H1 (cell line): ENCODE results near the gene TMPRSS2. TPM values are rescaled to one million over a fixed set of nuclear protein-coding genes. Genes with fewer than 3 reads are reported as not detected.
A peak's percentile ranks its signal among the peaks of the same experiment; 100 is the strongest.

ENCODE experiments used
- CTCF ChIA-PET: fragments of 300-600 bp; sonication (Branson Sonifier 250); formaldehyde crosslinking; loops from one replicate; lab custom pipeline; 2021; ENCODE audit not compliant: partially characterized antibody; lab: Charles Lee
- POLR2A ChIA-PET: fragments of 300-600 bp; sonication (Branson Sonifier 250); formaldehyde crosslinking; loops from one replicate; lab custom pipeline; 2021; ENCODE audit warnings: inconsistent platforms; ENCODE audit not compliant: partially characterized antibody; lab: Charles Lee
- DNase-seq, 2 experiments: peaks; one replicate each; pipeline versions ENCODE4 v3.0.0 to v3.0.0-alpha.2; 2010 to 2022; ENCODE audit warnings: low spot score in 2 of 2, low read depth in 1 of 2, mixed read lengths in 1 of 2
- FAIRE-seq: peaks from 2 replicates; lab custom pipeline; 2011; peaks lifted over from hg19 to GRCh38; lab: Jason Lieb, UNC
- H2AFZ ChIP-seq: 2 replicates; pipeline ENCODE4 v1.8.1; 2012; ENCODE audit warnings: low read length, inconsistent platforms
- H2AK5ac ChIP-seq: 2 replicates; pipeline ENCODE4 v1.6.1; 2013; ENCODE audit warnings: low read depth, low read length
- H2BK120ac ChIP-seq: replicated peaks from 2 replicates; pipeline ENCODE3; 2013; ENCODE audit warnings: low read depth, low read length, inconsistent platforms
- H2BK12ac ChIP-seq: 2 replicates; pipeline ENCODE4 v1.6.1; 2013; ENCODE audit warnings: low read depth, low read length
- H2BK15ac ChIP-seq: 2 replicates; pipeline ENCODE4 v1.6.1; 2013; ENCODE audit warnings: low read length
- H2BK20ac ChIP-seq: 2 replicates; pipeline ENCODE4 v1.6.1; 2013; ENCODE audit warnings: low read length
- H2BK5ac ChIP-seq: 2 replicates; pipeline ENCODE4 v1.6.1; 2013; ENCODE audit warnings: low read depth, low read length
- H3K14ac ChIP-seq: 2 replicates; pipeline ENCODE4 v1.6.1; 2013; ENCODE audit warnings: inconsistent platforms; ENCODE audit not compliant: insufficient read length
- H3K18ac ChIP-seq: 2 replicates; pipeline ENCODE4 v1.6.1; 2013; ENCODE audit warnings: low read length; ENCODE audit errors: extremely low read depth
- H3K23ac ChIP-seq: 2 replicates; pipeline ENCODE4 v1.6.1; 2013; ENCODE audit warnings: inconsistent platforms; ENCODE audit not compliant: insufficient read length
- H3K23me2 ChIP-seq: 2 replicates; pipeline ENCODE4 v1.6.1; 2013; ENCODE audit warnings: low read depth, low read length
- H3K27ac ChIP-seq: 2 replicates; pipeline ENCODE4 v1.6.1; 2011; ENCODE audit warnings: low read depth, low read length, inconsistent platforms
- H3K27me3 ChIP-seq, 4 experiments: replicated peaks in 1 of 4; 1 replicate in 1 of 4; 2 replicates in 3 of 4; pipeline versions ENCODE4 v1.6.1 to v1.8.1; 2011 to 2013; ENCODE audit warnings: low read length in 3 of 4, mild to moderate bottlenecking in 3 of 4, inconsistent platforms in 2 of 4, mixed read lengths in 2 of 4, moderate library complexity in 1 of 4; ENCODE audit not compliant: control insufficient read depth in 3 of 4, insufficient read depth in 3 of 4; ENCODE audit errors: extremely low read depth in 1 of 4
- H3K36me3 ChIP-seq, 4 experiments: 2 replicates each; pipeline versions ENCODE4 v1.6.1 to v1.8.1; 2011 to 2013; ENCODE audit warnings: mild to moderate bottlenecking in 4 of 4, low read length in 3 of 4, moderate library complexity in 2 of 4, control low read depth in 1 of 4, inconsistent platforms in 1 of 4; ENCODE audit not compliant: insufficient read depth in 4 of 4, control insufficient read depth in 2 of 4
- H3K4ac ChIP-seq: replicated peaks from 2 replicates; pipeline ENCODE3; 2013; ENCODE audit warnings: low read length, low read depth, mixed read lengths, inconsistent platforms; ENCODE audit not compliant: insufficient read length
- H3K4me1 ChIP-seq, 4 experiments: replicated peaks in 1 of 4; 1 replicate in 1 of 4; 2 replicates in 3 of 4; pipeline versions ENCODE4 v1.6.1 to v1.8.1; 2011 to 2013; ENCODE audit warnings: low read length in 3 of 4, inconsistent platforms in 2 of 4, mixed read lengths in 1 of 4; ENCODE audit not compliant: insufficient read depth in 4 of 4, control insufficient read depth in 3 of 4
- H3K4me2 ChIP-seq, 2 experiments: 2 replicates each; pipeline versions ENCODE4 v1.6.1 to v1.8.1; 2011 to 2013; ENCODE audit warnings: low read depth in 2 of 2, low read length in 2 of 2, control low read depth in 1 of 2, inconsistent platforms in 1 of 2, mild to moderate bottlenecking in 1 of 2; ENCODE audit not compliant: insufficient read depth in 1 of 2
- H3K4me3 ChIP-seq, 4 experiments: fragments of 200-600, 300-600 bp in 1 of 4; sonication (generic), shearing (Covaris generic), sonication (Bioruptor Twin) in 1 of 4; 2 replicates each; pipeline versions ENCODE4 v1.5.1 to v1.8.1; 2011 to 2016; ENCODE audit warnings: low read length in 4 of 4, low read depth in 3 of 4, control low read depth in 2 of 4, inconsistent platforms in 2 of 4, mild to moderate bottlenecking in 2 of 4, mixed read lengths in 1 of 4, moderate library complexity in 1 of 4; ENCODE audit not compliant: insufficient read depth in 2 of 4; ENCODE audit errors: extremely low read depth in 1 of 4
- H3K56ac ChIP-seq: replicated peaks from 2 replicates; pipeline ENCODE3; 2013; ENCODE audit warnings: low read depth, mild to moderate bottlenecking, mixed read lengths, low read length, inconsistent platforms; ENCODE audit not compliant: insufficient read length
- H3K79me1 ChIP-seq: 2 replicates; pipeline ENCODE4 v1.6.1; 2013; ENCODE audit warnings: low read depth, low read length, control low read depth
- H3K79me2 ChIP-seq, 2 experiments: 2 replicates each; pipeline versions ENCODE4 v1.6.1 to v1.8.1; 2012 to 2013; ENCODE audit warnings: low read length in 2 of 2, mild to moderate bottlenecking in 2 of 2, inconsistent platforms in 1 of 2; ENCODE audit not compliant: insufficient read depth in 2 of 2, control insufficient read depth in 1 of 2
- H3K9ac ChIP-seq, 4 experiments: replicated peaks in 1 of 4; 1 replicate in 1 of 4; 2 replicates in 3 of 4; pipeline versions ENCODE4 v1.6.1 to v1.8.1; 2011 to 2013; ENCODE audit warnings: low read depth in 3 of 4, low read length in 3 of 4, control low read depth in 2 of 4, mild to moderate bottlenecking in 2 of 4, moderate library complexity in 2 of 4, inconsistent platforms in 1 of 4; ENCODE audit errors: extremely low read depth in 1 of 4
- H3K9me3 ChIP-seq, 2 experiments: 2 replicates each; pipeline versions ENCODE4 v1.6.1 to v1.8.1; 2012 to 2013; ENCODE audit warnings: mild to moderate bottlenecking in 2 of 2, moderate library complexity in 2 of 2, control low read depth in 1 of 2, inconsistent platforms in 1 of 2, low read depth in 1 of 2, low read length in 1 of 2, mixed read lengths in 1 of 2; ENCODE audit not compliant: insufficient read depth in 2 of 2
- H4K20me1 ChIP-seq, 2 experiments: replicated peaks in 1 of 2; 2 replicates each; pipeline versions ENCODE3 to v1.8.1; 2011 to 2013; ENCODE audit warnings: inconsistent platforms in 2 of 2, low read length in 2 of 2, mild to moderate bottlenecking in 1 of 2; ENCODE audit not compliant: insufficient read depth in 2 of 2, control insufficient read depth in 1 of 2
- H4K5ac ChIP-seq: 2 replicates; pipeline ENCODE4 v1.6.1; 2013; ENCODE audit warnings: low read length, low read depth, mixed read lengths, inconsistent platforms; ENCODE audit not compliant: insufficient read length
- H4K8ac ChIP-seq: 2 replicates; pipeline ENCODE4 v1.8.0; 2013; ENCODE audit warnings: mild to moderate bottlenecking, moderate library complexity, low read length, inconsistent platforms; ENCODE audit not compliant: insufficient read depth; ENCODE audit errors: extremely low read depth
- H4K91ac ChIP-seq: replicated peaks from 2 replicates; pipeline ENCODE3; 2013; ENCODE audit warnings: low read length, mixed read lengths, inconsistent platforms; ENCODE audit not compliant: insufficient read length
- GABPA ChIP-seq: IDR thresholded peaks from 2 replicates; pipeline ENCODE4 v1.6.1; 2011; ENCODE audit warnings: mild to moderate bottlenecking, low read length, moderate library complexity, borderline replicate concordance; ENCODE audit not compliant: insufficient read depth
- WGBS, 2 experiments: shearing (Covaris generic) in 1 of 2; methylation state at CpG; one replicate each; pipeline versions ENCODE4 v1.1.6 to v1.1.7; 2013 to 2015; ENCODE audit warnings: low lambda C conversion rate in 2 of 2, mixed read lengths in 2 of 2, inconsistent platforms in 1 of 2, low coverage in 1 of 2, missing lambda C conversion rate in 1 of 2; ENCODE audit not compliant: insufficient replicate concordance in 2 of 2, insufficient coverage in 1 of 2, insufficient read length in 1 of 2; ENCODE audit errors: extremely low coverage in 1 of 2, missing lambda C conversion rate in 1 of 2; 5-methylcytosine and 5-hydroxymethylcytosine counted together
- polyA plus RNA-seq, 7 experiments: library from polyadenylated mRNA; depleted of rRNA in 3 of 7; stranded (reverse) in 5 of 7; unstranded in 2 of 7; fragments of >200 nt in 5 of 7; fragments of 200-250 nt in 2 of 7; gene quantifications; 1 replicate in 5 of 7; 2 replicates in 1 of 7; 4 replicates in 1 of 7; pipeline versions ENCODE4 v1.2.1 to v1.2.3, GENCODE V29; 2011 to 2013; ENCODE audit warnings: missing spikeins in 2 of 7, mixed read lengths in 2 of 7
- total RNA-seq: library from RNA; stranded (reverse); fragmentation: NEBNext Ultra II Directional; extraction: Animal tissue kit (Norgen Biotek cat#: 25700); gene quantifications from 2 replicates; pipeline ENCODE4 v1.2.1, GENCODE V29; 2021

Gene TMPRSS2
- total and polyA plus RNA-seq, 2 of the 8 experiments (the other 6 are each of a cell fraction or from before 2014, with no cell fraction given) = 9.2 to 11.0 TPM

DNA sequence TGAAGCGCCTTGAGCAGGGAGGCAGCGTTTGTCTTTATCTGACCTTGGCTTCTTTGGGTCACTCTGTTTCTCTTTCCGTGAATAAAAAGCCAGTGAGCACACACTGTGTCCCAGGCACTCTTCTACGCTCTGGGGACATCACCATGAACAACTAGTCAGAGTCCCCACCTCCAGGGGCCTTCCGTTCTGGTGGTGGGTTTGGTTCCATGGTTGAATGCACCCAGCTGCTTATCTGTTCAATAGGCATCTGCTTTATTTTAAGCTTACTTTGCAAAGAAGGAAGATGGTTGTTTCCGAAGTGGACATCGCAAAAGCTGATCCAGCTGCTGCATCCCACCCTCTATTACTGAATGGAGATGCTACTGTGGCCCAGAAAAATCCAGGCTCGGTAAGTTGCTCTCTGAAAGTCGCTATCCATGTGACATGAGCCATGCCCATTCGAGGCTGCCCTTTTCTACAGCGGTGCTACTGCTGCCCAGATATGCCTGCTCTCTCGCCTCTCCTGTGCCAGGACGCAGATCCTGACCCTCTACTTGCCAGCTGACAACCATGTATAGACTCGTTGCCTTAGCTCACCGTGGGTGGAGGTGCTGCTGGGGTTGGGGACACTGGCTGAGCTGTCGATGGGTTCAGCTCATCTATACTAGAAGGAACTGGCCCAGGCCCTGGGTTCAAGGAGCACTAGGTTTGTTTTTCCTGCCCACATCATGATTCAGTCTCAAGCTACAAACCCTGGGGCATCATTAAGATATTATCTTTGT is 76.0 kb downstream of the TMPRSS2 start:
- Histone ChIP-seq H3K36me3 (no peaks in the 10 kb centered on the region), H3K79me2 (no peaks in the 10 kb centered on the region), H2BK5ac (no peak overlapping the region), H4K8ac (peak overlapping the region; percentile 58; the same call in 1 of the 2 replicates), H3K4me3 (no peak overlapping the region), H2BK120ac (no peak overlapping the region), H3K4ac (no peak overlapping the region), H3K23ac (no peak overlapping the region), H3K4me2 (no peak overlapping the region), H4K20me1 (no peaks in the 10 kb centered on the region), H4K5ac (no peak overlapping the region), H3K9me3 (peaks cover 0 to 2% of the 10 kb centered on the region in 2 experiments; a peak in 1 of 4 replicates), H2BK15ac (no peak overlapping the region), H3K56ac (no peak overlapping the region), H2BK12ac (no peak overlapping the region), H4K91ac (no peak overlapping the region), H3K79me1 (no peaks in the 10 kb centered on the region), H3K23me2 (no peaks in the 10 kb centered on the region), H2BK20ac (no peak overlapping the region), H3K9ac (no peak overlapping the region), H3K14ac (no peak overlapping the region), H3K27me3 (peaks cover 2 to 7% (median 4%) of the 10 kb centered on the region in 4 experiments), H3K4me1 (no peaks in the 10 kb centered on the region), H3K18ac (no peak overlapping the region), H3K27ac (no peak overlapping the region), H2AK5ac (no peak overlapping the region), H2AFZ (no peak overlapping the region)
- CTCF ChIA-PET = interaction anchor here (1.0 to 1.9 kb wide), 5 partner anchors 9 to 149 kb away, joined by 3 to 5 read pairs (median 5); no protein-coding TSS in a partner anchor
- no peak for FAIRE-seq
- 91% methylated on average over 16 of the region's 16 CpGs; no CpG with 5 or more reads in 1 of the 2 experiments for WGBS, 2 experiments
- DNase-seq = peak in 1 of 2 experiments; percentile 26
- POLR2A ChIA-PET = no interaction called here
- no peak for TF ChIP-seq GABPA
